HepG2 (cell line): Measurements from ENCODE around the gene FAM222B. TPM values are rescaled to one million over a fixed set of nuclear protein-coding genes. Genes with fewer than 3 reads are reported as not detected.

Experiments used
- ETV6 ChIP-seq: sonication (generic); formaldehyde crosslinking; conservative IDR thresholded peaks from 2 replicates; pipeline ENCODE4 v1.4.0; 2020; ENCODE audit warnings: missing genetic modification reagents
- IKZF4 ChIP-seq: sonication (generic); formaldehyde crosslinking; IDR thresholded peaks from 2 replicates; pipeline ENCODE4 v1.5.1; 2020; ENCODE audit warnings: borderline replicate concordance, mild to moderate bottlenecking, low read depth, missing genetic modification reagents; ENCODE audit errors: not compliant biosample characterization
- PCBP1 ChIP-seq: fragments of 200-400 bp; formaldehyde crosslinking; IDR thresholded peaks from 2 replicates; pipeline ENCODE4 v1.6.1; 2017; ENCODE audit warnings: mild to moderate bottlenecking, low read depth, low read length, borderline replicate concordance
- THAP8 ChIP-seq: sonication (generic); formaldehyde crosslinking; IDR thresholded peaks from 2 replicates; pipeline ENCODE4 v1.5.1; 2020; ENCODE audit warnings: missing genetic modification reagents, mild to moderate bottlenecking, borderline replicate concordance
- ZBTB20 ChIP-seq: sonication (generic); formaldehyde crosslinking; IDR thresholded peaks from 2 replicates; pipeline ENCODE4 v1.8.1; 2023; ENCODE audit warnings: missing genetic modification reagents, low read depth, mild to moderate bottlenecking, borderline replicate concordance
- ZNF350 ChIP-seq: sonication (generic); formaldehyde crosslinking; IDR thresholded peaks from 2 replicates; pipeline ENCODE4 v1.4.0; 2020; ENCODE audit warnings: mild to moderate bottlenecking, low read depth, missing genetic modification reagents, borderline replicate concordance
- polyA plus RNA-seq, 8 experiments: library from polyadenylated mRNA; depleted of rRNA in 3 of 8; stranded (reverse) in 7 of 8; unstranded in 1 of 8; fragments of >200 nt; fragmentation: Illumina TruSeq in 4 of 8; extraction: Trizol in 4 of 8; gene quantifications; 2 replicates each; pipeline versions ENCODE4 v1.2.1 to v1.2.3, GENCODE V29; 2011 to 2016; ENCODE audit warnings: low read depth in 4 of 8, missing spikeins in 1 of 8, mixed read lengths in 1 of 8; ENCODE audit not compliant: insufficient read depth in 1 of 8
- total RNA-seq, 5 experiments: library from RNA; depleted of rRNA; stranded (reverse); fragments of >200 nt; fragmentation: Illumina TruSeq; extraction: Trizol; gene quantifications; 2 replicates each; pipeline ENCODE4 v1.2.3, GENCODE V29; 2016; ENCODE audit warnings: low read depth in 1 of 5
- TF ChIP-seq, protein P1 (sequence below): sonication (generic); formaldehyde crosslinking; IDR thresholded peaks from 2 replicates; pipeline ENCODE4 v1.4.0; 2020; ENCODE audit warnings: low read depth, missing genetic modification reagents
- TF ChIP-seq, protein P2 (sequence below): sonication (generic); formaldehyde crosslinking; IDR thresholded peaks from 2 replicates; pipeline ENCODE4 v1.8.1; 2022; ENCODE audit warnings: low read depth, mild to moderate bottlenecking, missing genetic modification reagents
- TF ChIP-seq, protein P3 (sequence below): sonication (generic); formaldehyde crosslinking; IDR thresholded peaks from 2 replicates; pipeline ENCODE4 v1.4.0; 2020; ENCODE audit warnings: mild to moderate bottlenecking, missing genetic modification reagents, borderline replicate concordance
- TF ChIP-seq, protein P4 (sequence below): IDR thresholded peaks from 2 replicates; pipeline ENCODE4 v1.6.1; 2018; ENCODE audit warnings: missing genetic modification reagents

The FAM222B gene
- total and polyA plus RNA-seq, 2 of the 13 experiments (the other 11 are each of a cell fraction or from before 2014, with no cell fraction given) = 3.5 to 7.3 TPM

DNA sequence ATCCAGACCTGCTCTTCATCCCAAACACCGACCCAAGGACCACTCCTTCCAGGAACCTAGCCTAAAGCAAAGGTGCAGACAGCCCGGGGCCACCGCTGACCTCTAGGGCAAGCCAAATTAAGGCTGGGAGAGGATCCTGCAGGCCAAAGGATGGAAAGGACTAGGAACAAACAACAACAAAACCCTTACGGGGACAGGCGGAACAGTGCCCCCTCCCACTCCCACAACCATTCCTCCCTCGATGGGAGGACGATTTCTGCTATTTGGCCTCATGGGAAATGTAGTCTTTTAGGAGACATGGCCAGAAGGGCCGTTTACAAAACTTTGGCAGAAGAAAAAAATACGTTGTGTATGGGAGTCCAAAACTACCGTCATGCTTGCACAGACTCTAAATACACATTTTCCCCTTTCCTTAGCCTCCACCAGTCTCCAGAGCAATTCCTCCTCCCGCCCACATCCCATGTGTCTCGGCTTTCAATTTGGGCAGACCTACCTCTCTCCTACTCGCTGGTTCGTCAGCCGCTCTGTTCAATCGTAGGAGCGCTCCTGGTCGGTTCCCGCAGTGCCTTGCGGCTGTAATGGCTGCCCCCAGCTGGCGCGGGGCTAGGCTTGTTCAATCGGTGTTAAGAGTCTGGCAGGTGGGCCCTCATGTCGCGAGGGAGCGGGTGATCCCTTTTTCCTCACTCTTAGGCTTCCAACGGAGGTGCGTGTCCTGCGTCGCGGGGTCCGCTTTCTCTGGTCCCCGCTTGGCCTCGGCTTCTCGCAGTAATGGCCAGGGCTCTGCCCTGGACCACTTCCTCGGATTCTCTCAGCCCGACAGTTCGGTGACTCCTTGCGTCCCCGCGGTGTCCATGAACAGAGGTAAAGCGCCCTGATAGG is 12.1 kb upstream of the FAM222B start, which contains the start of gene ERAL1 (continued):
- TF ChIP-seq THAP8 (CRISPR knock-in tag) (no peak), ZBTB20 (CRISPR knock-in tag) (no peak), PCBP1 (no peak), IKZF4 (CRISPR knock-in tag) (no peak), ETV6 (CRISPR knock-in tag) (no peak), ZNF350 (CRISPR knock-in tag) (peak; percentile 73)
- TF ChIP-seq, protein P1, sequence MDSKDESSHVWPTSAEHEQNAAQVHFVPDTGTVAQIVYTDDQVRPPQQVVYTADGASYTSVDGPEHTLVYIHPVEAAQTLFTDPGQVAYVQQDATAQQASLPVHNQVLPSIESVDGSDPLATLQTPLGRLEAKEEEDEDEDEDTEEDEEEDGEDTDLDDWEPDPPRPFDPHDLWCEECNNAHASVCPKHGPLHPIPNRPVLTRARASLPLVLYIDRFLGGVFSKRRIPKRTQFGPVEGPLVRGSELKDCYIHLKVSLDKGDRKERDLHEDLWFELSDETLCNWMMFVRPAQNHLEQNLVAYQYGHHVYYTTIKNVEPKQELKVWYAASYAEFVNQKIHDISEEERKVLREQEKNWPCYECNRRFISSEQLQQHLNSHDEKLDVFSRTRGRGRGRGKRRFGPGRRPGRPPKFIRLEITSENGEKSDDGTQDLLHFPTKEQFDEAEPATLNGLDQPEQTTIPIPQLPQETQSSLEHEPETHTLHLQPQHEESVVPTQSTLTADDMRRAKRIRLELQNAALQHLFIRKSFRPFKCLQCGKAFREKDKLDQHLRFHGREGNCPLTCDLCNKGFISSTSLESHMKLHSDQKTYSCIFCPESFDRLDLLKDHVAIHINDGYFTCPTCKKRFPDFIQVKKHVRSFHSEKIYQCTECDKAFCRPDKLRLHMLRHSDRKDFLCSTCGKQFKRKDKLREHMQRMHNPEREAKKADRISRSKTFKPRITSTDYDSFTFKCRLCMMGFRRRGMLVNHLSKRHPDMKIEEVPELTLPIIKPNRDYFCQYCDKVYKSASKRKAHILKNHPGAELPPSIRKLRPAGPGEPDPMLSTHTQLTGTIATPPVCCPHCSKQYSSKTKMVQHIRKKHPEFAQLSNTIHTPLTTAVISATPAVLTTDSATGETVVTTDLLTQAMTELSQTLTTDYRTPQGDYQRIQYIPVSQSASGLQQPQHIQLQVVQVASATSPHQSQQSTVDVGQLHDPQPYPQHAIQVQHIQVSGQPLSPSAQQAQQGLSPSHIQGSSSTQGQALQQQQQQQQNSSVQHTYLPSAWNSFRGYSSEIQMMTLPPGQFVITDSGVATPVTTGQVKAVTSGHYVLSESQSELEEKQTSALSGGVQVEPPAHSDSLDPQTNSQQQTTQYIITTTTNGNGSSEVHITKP (CRISPR knock-in tag) = peak; percentile 83; the same call in 1 of the 2 replicates
- TF ChIP-seq, protein P2, sequence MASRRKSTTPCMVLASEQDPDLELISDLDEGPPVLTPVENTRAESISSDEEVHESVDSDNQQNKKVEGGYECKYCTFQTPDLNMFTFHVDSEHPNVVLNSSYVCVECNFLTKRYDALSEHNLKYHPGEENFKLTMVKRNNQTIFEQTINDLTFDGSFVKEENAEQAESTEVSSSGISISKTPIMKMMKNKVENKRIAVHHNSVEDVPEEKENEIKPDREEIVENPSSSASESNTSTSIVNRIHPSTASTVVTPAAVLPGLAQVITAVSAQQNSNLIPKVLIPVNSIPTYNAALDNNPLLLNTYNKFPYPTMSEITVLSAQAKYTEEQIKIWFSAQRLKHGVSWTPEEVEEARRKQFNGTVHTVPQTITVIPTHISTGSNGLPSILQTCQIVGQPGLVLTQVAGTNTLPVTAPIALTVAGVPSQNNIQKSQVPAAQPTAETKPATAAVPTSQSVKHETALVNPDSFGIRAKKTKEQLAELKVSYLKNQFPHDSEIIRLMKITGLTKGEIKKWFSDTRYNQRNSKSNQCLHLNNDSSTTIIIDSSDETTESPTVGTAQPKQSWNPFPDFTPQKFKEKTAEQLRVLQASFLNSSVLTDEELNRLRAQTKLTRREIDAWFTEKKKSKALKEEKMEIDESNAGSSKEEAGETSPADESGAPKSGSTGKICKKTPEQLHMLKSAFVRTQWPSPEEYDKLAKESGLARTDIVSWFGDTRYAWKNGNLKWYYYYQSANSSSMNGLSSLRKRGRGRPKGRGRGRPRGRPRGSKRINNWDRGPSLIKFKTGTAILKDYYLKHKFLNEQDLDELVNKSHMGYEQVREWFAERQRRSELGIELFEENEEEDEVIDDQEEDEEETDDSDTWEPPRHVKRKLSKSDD (CRISPR knock-in tag) = no peak
- TF ChIP-seq, protein P3, sequence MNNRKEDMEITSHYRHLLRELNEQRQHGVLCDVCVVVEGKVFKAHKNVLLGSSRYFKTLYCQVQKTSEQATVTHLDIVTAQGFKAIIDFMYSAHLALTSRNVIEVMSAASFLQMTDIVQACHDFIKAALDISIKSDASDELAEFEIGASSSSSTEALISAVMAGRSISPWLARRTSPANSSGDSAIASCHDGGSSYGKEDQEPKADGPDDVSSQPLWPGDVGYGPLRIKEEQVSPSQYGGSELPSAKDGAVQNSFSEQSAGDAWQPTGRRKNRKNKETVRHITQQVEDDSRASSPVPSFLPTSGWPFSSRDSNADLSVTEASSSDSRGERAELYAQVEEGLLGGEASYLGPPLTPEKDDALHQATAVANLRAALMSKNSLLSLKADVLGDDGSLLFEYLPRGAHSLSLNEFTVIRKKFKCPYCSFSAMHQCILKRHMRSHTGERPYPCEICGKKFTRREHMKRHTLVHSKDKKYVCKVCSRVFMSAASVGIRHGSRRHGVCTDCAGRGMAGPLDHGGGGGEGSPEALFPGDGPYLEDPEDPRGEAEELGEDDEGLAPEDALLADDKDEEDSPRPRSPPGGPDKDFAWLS (CRISPR knock-in tag) = no peak
- TF ChIP-seq, protein P4, sequence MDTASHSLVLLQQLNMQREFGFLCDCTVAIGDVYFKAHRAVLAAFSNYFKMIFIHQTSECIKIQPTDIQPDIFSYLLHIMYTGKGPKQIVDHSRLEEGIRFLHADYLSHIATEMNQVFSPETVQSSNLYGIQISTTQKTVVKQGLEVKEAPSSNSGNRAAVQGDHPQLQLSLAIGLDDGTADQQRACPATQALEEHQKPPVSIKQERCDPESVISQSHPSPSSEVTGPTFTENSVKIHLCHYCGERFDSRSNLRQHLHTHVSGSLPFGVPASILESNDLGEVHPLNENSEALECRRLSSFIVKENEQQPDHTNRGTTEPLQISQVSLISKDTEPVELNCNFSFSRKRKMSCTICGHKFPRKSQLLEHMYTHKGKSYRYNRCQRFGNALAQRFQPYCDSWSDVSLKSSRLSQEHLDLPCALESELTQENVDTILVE = no peak; the same call in 1 of the 2 replicates
